Astrocyte of the cerebellum (primary cell): ENCODE results near the gene C1orf50.

Source experiments
- DNase-seq: peaks from one replicate; pipeline ENCODE4 v3.0.0-alpha.2; 2011; ENCODE audit warnings: low read depth
- H3K4me3 ChIP-seq: 2 replicates; pipeline ENCODE4 v1.5.1; 2011; ENCODE audit warnings: mild to moderate bottlenecking, low read depth, low read length, moderate library complexity
- in situ Hi-C: cut with HindIII; loops from 2 replicates; pipeline ENCODE4 v1.10.0; 2017; ENCODE audit warnings: low sequenced_read_pairs
- TF ChIP-seq, protein P1 (sequence below): IDR thresholded peaks from 2 replicates; pipeline ENCODE4 v1.5.1; 2012; ENCODE audit warnings: low read length, low read depth, moderate library complexity, mild to moderate bottlenecking; ENCODE audit errors: missing control alignments

C1orf50 gene

DNA sequence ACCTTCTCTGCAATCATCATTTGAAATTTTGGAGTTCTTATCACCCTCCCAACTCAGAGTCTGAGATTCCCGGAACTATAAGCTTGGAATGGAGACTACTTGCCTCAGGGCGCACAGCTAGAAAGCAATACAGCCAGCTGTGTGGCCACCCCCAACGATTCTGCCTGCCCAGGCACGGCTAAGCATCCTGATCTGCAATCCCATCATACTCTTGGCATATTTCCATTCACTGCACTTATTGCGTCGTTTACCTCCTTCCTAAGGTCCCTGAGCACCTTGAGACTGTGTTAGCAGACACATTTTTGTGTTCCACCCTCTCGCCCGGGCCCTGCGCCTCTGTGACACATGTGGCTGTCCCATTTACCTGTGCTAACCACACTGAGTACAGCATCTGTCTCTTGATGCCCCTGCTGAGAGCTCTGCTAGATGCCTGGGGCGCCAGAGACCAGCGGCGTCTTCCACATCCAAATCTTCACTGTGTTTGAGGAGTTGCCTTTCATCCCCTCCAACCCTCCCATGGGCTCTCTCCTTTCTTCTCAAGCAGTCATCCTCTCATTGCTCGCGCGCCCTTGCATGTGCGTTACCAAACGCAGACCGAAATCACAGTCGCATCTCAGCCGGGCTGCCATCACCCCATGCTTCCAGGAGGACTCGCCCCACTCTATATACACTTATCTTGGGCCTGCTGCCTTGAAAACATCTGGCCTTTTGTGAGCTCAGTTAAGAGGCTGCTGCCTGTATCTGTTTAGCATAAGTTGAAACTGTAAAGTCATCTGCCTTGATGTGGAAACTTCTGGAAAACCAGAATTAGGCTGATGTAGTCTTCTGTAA is 23.5 kb upstream of the C1orf50 start:
- no peak for DNase-seq
- in situ Hi-C loops: no loop called here

GRCh38 chr1:42744148-42744413 is 23.0 kb upstream of the C1orf50 start:
- no peak for DNase-seq
- in situ Hi-C loops: no loop called here
- TF ChIP-seq, protein P1, sequence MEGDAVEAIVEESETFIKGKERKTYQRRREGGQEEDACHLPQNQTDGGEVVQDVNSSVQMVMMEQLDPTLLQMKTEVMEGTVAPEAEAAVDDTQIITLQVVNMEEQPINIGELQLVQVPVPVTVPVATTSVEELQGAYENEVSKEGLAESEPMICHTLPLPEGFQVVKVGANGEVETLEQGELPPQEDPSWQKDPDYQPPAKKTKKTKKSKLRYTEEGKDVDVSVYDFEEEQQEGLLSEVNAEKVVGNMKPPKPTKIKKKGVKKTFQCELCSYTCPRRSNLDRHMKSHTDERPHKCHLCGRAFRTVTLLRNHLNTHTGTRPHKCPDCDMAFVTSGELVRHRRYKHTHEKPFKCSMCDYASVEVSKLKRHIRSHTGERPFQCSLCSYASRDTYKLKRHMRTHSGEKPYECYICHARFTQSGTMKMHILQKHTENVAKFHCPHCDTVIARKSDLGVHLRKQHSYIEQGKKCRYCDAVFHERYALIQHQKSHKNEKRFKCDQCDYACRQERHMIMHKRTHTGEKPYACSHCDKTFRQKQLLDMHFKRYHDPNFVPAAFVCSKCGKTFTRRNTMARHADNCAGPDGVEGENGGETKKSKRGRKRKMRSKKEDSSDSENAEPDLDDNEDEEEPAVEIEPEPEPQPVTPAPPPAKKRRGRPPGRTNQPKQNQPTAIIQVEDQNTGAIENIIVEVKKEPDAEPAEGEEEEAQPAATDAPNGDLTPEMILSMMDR: no peak
- H3K4me3 ChIP-seq: no peak overlapping the region

More for the DNA sequence above, 23.5 kb upstream of the C1orf50 start:
- TF ChIP-seq, protein P1: no peak
- no peak overlapping the region for H3K4me3 ChIP-seq

GRCh38 chr1:42745851-42746250 is 21.2 kb upstream of the C1orf50 start:
- in situ Hi-C loops: no loop called here
- H3K4me3 ChIP-seq: no peak overlapping the region
- TF ChIP-seq, protein P1: no peak
- no peak for DNase-seq

GRCh38 chr1:42746436-42747105 is 20.5 kb upstream of the C1orf50 start:
- no peak for DNase-seq
- H3K4me3 ChIP-seq: no peak overlapping the region
- TF ChIP-seq, protein P1: no peak
- in situ Hi-C loops: no loop called here

DNA sequence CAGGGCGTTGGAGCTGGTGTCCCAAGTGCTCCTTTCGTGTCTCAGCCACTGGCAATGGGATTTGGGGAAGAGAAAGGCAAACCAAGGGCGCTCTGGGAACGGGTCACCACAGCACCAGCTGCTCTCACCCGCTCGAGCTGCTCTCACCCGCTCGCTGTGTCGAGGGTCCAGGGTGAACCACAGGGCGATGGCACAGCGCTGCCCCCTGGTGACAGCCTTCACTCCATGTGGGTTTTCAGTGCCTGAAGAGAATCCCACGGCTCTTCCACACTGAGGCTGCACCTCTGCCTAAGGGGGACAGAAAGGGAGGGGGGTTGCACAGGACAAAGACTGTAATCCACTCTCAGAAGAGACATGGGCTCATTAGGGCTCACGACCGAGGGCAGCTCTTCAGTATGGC is 19.9 kb upstream of the C1orf50 start:
- DNase-seq: no peak
- in situ Hi-C loops: no loop called here
- H3K4me3 ChIP-seq: no peak overlapping the region
- TF ChIP-seq, protein P1: peak; percentile 67

DNA sequence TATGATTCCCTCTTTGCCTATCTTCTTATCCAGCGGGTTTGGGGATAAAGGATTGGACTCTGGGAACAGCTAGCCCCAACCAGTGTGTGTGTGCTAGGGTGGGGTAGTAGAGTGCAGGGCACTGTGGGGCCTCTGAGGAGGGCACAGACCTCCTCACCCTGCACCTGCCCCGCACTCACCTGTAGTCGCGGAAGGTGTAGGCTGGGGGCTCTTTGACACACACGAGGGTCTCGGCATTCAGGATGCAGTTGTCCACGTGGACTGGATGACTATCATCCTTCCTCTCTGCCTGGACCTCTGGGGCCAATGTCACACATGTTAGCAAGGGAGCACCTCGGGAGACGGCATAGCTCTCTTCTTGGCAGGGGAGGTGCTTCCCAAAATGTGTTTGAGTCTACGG is 19.0 kb upstream of the C1orf50 start:
- TF ChIP-seq, protein P1: no peak
- DNase-seq: no peak
- no peak overlapping the region for H3K4me3 ChIP-seq
- in situ Hi-C loops: no loop called here
